Suprapubic skin (tissue), 4 donors: ENCODE results near the gene TFDP1. TPM values are rescaled to one million over a fixed set of nuclear protein-coding genes. Genes with fewer than 3 reads are reported as not detected.
A peak's percentile ranks its signal among the peaks of the same experiment; 100 is the strongest.

ENCODE experiments used
- DNase-seq, 2 donors: peaks; one replicate each; pipeline ENCODE4 v3.0.0-alpha.2; 2019; ENCODE audit warnings: low spot score in 2 of 2
- H3K27ac ChIP-seq: fragments of 200-600 bp; sonication (generic); one replicate; pipeline ENCODE4 v1.5.1; 2019
- H3K27me3 ChIP-seq: fragments of 200-600 bp; sonication (generic); one replicate; pipeline ENCODE4 v1.5.1; 2019
- H3K36me3 ChIP-seq: fragments of 200-600 bp; sonication (generic); one replicate; pipeline ENCODE4 v1.5.1; 2019
- H3K4me1 ChIP-seq: fragments of 200-600 bp; sonication (generic); one replicate; pipeline ENCODE4 v1.5.1; 2019
- H3K4me3 ChIP-seq: fragments of 200-600 bp; sonication (generic); one replicate; pipeline ENCODE4 v1.5.1; 2019; ENCODE audit warnings: mild to moderate bottlenecking
- H3K9me3 ChIP-seq: fragments of 200-600 bp; sonication (generic); one replicate; pipeline ENCODE4 v1.5.1; 2019
- CTCF ChIP-seq, 2 donors: fragments of 200-600 bp in 1 of 2; fragments of 450-650 bp in 1 of 2; sonication (generic) in 1 of 2; IDR thresholded peaks; one replicate each; pipeline ENCODE4 v1.5.1; 2016 to 2019; ENCODE audit warnings: antibody characterized with exemption in 2 of 2, mild to moderate bottlenecking in 1 of 2, moderate library complexity in 1 of 2
- EP300 ChIP-seq: sonication (generic); formaldehyde crosslinking; IDR thresholded peaks from one replicate; pipeline ENCODE4 v1.6.1; 2017; ENCODE audit warnings: antibody characterized with exemption
- POLR2A ChIP-seq, 2 donors: fragments of 450-650 bp; IDR thresholded peaks; one replicate each; pipeline ENCODE4 v1.6.1; 2017; ENCODE audit warnings: antibody characterized with exemption in 2 of 2, mild to moderate bottlenecking in 2 of 2, moderate library complexity in 2 of 2
- POLR2AphosphoS5 ChIP-seq, 3 donors: sonication (generic); formaldehyde crosslinking; IDR thresholded peaks; one replicate each; pipeline ENCODE4 v1.6.1; 2017; ENCODE audit warnings: antibody characterized with exemption in 3 of 3
- WGBS: methylation state at CpG from one replicate; pipeline ENCODE4 v1.1.5; 2018; 5-methylcytosine and 5-hydroxymethylcytosine counted together
- total RNA-seq, 4 donors: library from RNA; depleted of rRNA; stranded (reverse); fragments of >200 nt; gene quantifications; one replicate each; pipeline ENCODE4 v1.1.0, GENCODE V29; 2016

TFDP1 gene
- total RNA-seq, 4 donors from 2014 or later, result 47.5 to 63.3 (median 52.0) TPM

GRCh38 chr13:113632706-113633484 is 48.3 kb downstream of the TFDP1 start:
- Histone ChIP-seq H3K27me3 (no peaks in the 10 kb centered on the region), H3K9me3 (no peaks in the 10 kb centered on the region), H3K36me3 (peaks cover 72% of the 10 kb centered on the region), H3K4me1 (no peaks in the 10 kb centered on the region), H3K4me3 (no peak overlapping the region), H3K27ac (no peak overlapping the region)
- WGBS, result 96% methylated on average over 38 of the region's 38 CpGs
- DNase-seq, result peak; percentile 41 to 42
- TF ChIP-seq POLR2AphosphoS5 (IDR thresholded peaks at IDR 0.05) (no peak), CTCF (IDR thresholded peaks at IDR 0.05) (no peak), POLR2A (IDR thresholded peaks at IDR 0.05) (no peak), EP300 (no peak)

- no peaks in the 10 kb centered on the region for H3K9me3 ChIP-seq
- no peaks in the 10 kb centered on the region for H3K27me3 ChIP-seq
- peaks cover 77% of the 10 kb centered on the region for H3K36me3 ChIP-seq
- peak; percentile 34 to 63 for DNase-seq
- no peak overlapping the region for H3K4me3 ChIP-seq
- no peaks in the 10 kb centered on the region for H3K4me1 ChIP-seq
- TF ChIP-seq EP300 (no peak), CTCF (IDR thresholded peaks at IDR 0.05) (no peak), POLR2A (IDR thresholded peaks at IDR 0.05) (no peak), POLR2AphosphoS5 (IDR thresholded peaks at IDR 0.05) (no peak)
- WGBS, result 95% methylated on average over 16 of the region's 18 CpGs
- H3K27ac ChIP-seq, result no peak overlapping the region
These were observed 48.9 kb downstream of the TFDP1 start for GRCh38 chr13:113633485-113633873.

GRCh38 chr13:113634279-113635047 is 49.9 kb downstream of the TFDP1 start:
- 94% methylated on average over 16 of the region's 16 CpGs for WGBS
- Histone ChIP-seq H3K27ac (no peak overlapping the region), H3K9me3 (no peaks in the 10 kb centered on the region), H3K4me1 (no peaks in the 10 kb centered on the region), H3K4me3 (no peak overlapping the region), H3K27me3 (no peaks in the 10 kb centered on the region), H3K36me3 (peaks cover 86% of the 10 kb centered on the region)
- peak in 1 of 2 donors; percentile 12 for DNase-seq
- TF ChIP-seq EP300 (no peak), CTCF (IDR thresholded peaks at IDR 0.05) (no peak), POLR2A (IDR thresholded peaks at IDR 0.05) (no peak), POLR2AphosphoS5 (IDR thresholded peaks at IDR 0.05) (no peak)

GRCh38 chr13:113635048-113635420 is 50.5 kb downstream of the TFDP1 start:
- Histone ChIP-seq H3K27ac (no peak overlapping the region), H3K4me1 (no peaks in the 10 kb centered on the region), H3K27me3 (no peaks in the 10 kb centered on the region), H3K4me3 (no peak overlapping the region), H3K36me3 (peaks cover 89% of the 10 kb centered on the region), H3K9me3 (no peaks in the 10 kb centered on the region)
- TF ChIP-seq POLR2A (IDR thresholded peaks at IDR 0.05), result no peak
- TF ChIP-seq EP300, result no peak
- TF ChIP-seq POLR2AphosphoS5 (IDR thresholded peaks at IDR 0.05), result no peak
- TF ChIP-seq CTCF (IDR thresholded peaks at IDR 0.05), result no peak
- WGBS, result 91% methylated on average over 7 of the region's 7 CpGs
- DNase-seq, result peak; percentile 22 to 41

GRCh38 chr13:113635709-113636108 is 51.2 kb downstream of the TFDP1 start:
- Histone ChIP-seq H3K9me3 (peaks cover 3% of the 10 kb centered on the region), H3K36me3 (peaks cover 95% of the 10 kb centered on the region), H3K4me3 (no peak overlapping the region), H3K4me1 (no peaks in the 10 kb centered on the region), H3K27ac (no peak overlapping the region), H3K27me3 (no peaks in the 10 kb centered on the region)
- peak; percentile 32 to 47 for DNase-seq
- WGBS, result 94% methylated on average over 25 of the region's 25 CpGs
- no peak for TF ChIP-seq CTCF (IDR thresholded peaks at IDR 0.05)
